ENCODE data around the gene SCD.
"Not testable (repeated sequence)": the region's sequence is repeated elsewhere in the genome, so short reads cannot be mapped to it uniquely, and the experiment has no call there.

The SCD gene

GRCh38 chr10:100372415-100373297, 25.6 kb downstream of the SCD start:
- no peak for DNase-seq (ENCODE audit: low spot score)
- H3K27ac ChIP-seq = peak overlapping the region; percentile 93 to 96
- no peak for TF ChIP-seq CTCF (IDR thresholded peaks at IDR 0.05)
- peak overlapping the region; percentile 76 for H3K4me3 ChIP-seq

- DNase-seq (ENCODE audit: low spot score) = peak; percentile 99
- peak overlapping the region; percentile 76 for H3K4me3 ChIP-seq
- peak overlapping the region; percentile 93 to 96 for H3K27ac ChIP-seq
- TF ChIP-seq CTCF (IDR thresholded peaks at IDR 0.05) = no peak
Measured at GRCh38 chr10:100373298-100374199, 26.5 kb downstream of the SCD start.

GRCh38 chr10:100374200-100374655, 27.2 kb downstream of the SCD start:
- Histone ChIP-seq H3K4me3 (peak overlapping the region; percentile 76), H3K27ac (peak overlapping the region; percentile 93 to 96)
- TF ChIP-seq CTCF (IDR thresholded peaks at IDR 0.05) = no peak
- no peak for DNase-seq (ENCODE audit: low spot score)

GRCh38 chr10:100374677-100375353, 27.8 kb downstream of the SCD start:
- DNase-seq (ENCODE audit: low spot score) = not testable (repeated sequence)
- Histone ChIP-seq H3K4me3 (peak overlapping the region; percentile 76), H3K27ac (peak overlapping the region; percentile 93 to 96)

- H3K27ac ChIP-seq; DNase-seq (ENCODE audit: low spot score); H3K4me3 ChIP-seq: not testable (repeated sequence)
Measured at GRCh38 chr10:100376656-100377055, 29.6 kb downstream of the SCD start.

- no peak overlapping the region for H3K4me3 ChIP-seq
- TF ChIP-seq CTCF (IDR thresholded peaks at IDR 0.05) = no peak
- no peak for DNase-seq (ENCODE audit: low spot score)
- no peak overlapping the region for H3K27ac ChIP-seq
Measured at GRCh38 chr10:100377830-100378229, 30.8 kb downstream of the SCD start.

GRCh38 chr10:100380400-100380799, 33.4 kb downstream of the SCD start:
- Histone ChIP-seq H3K27ac (no peak overlapping the region), H3K4me3 (no peak overlapping the region)
- no peak for TF ChIP-seq CTCF (IDR thresholded peaks at IDR 0.05)
- DNase-seq (ENCODE audit: low spot score) = no peak

All from coronary artery (tissue), 2 donors.